IMR-90 (cell line): ENCODE measurements around the gene POLR1H.

Experiments used
- CEBPB ChIP-seq: IDR thresholded peaks from 2 replicates; pipeline ENCODE4 v1.6.1; 2012; ENCODE audit warnings: low read depth, low read length, improper control_type of control experiment
- CTCF ChIP-seq: conservative IDR thresholded peaks from 2 replicates; pipeline ENCODE4 v1.5.1; 2012; ENCODE audit warnings: mild to moderate bottlenecking, low read depth, low read length, improper control_type of control experiment
- ELK1 ChIP-seq: fragments of 150-350 bp; IDR thresholded peaks from 2 replicates; pipeline ENCODE4 v1.6.1; 2016; ENCODE audit warnings: low read depth, mild to moderate bottlenecking, low read length, moderate library complexity, borderline replicate concordance
- MAFK ChIP-seq: IDR thresholded peaks from 2 replicates; pipeline ENCODE4 v1.6.1; 2012; ENCODE audit warnings: low read depth, low read length, improper control_type of control experiment
- MAZ ChIP-seq: IDR thresholded peaks from 2 replicates; pipeline ENCODE4 v1.6.1; 2012; ENCODE audit warnings: low read depth, mild to moderate bottlenecking, low read length, improper control_type of control experiment, moderate library complexity, borderline replicate concordance
- MXI1 ChIP-seq: IDR thresholded peaks from 2 replicates; pipeline ENCODE4 v1.6.1; 2012; ENCODE audit warnings: low read depth, mild to moderate bottlenecking, low read length, moderate library complexity, borderline replicate concordance
- NFE2L2 ChIP-seq: fragments of 150-350 bp; IDR thresholded peaks from 2 replicates; pipeline ENCODE4 v1.6.1; 2016; ENCODE audit warnings: low read depth, mild to moderate bottlenecking, low read length
- POLR2A ChIP-seq: IDR thresholded peaks from 2 replicates; pipeline ENCODE4 v1.6.1; 2012; ENCODE audit warnings: mild to moderate bottlenecking, low read depth, low read length
- RAD21 ChIP-seq: IDR thresholded peaks from 2 replicates; pipeline ENCODE4 v1.6.1; 2012; ENCODE audit warnings: low read length, improper control_type of control experiment
- RCOR1 ChIP-seq: IDR thresholded peaks from 2 replicates; pipeline ENCODE4 v1.6.1; 2012; ENCODE audit warnings: mild to moderate bottlenecking, low read length, improper control_type of control experiment; ENCODE audit not compliant: insufficient replicate concordance
- RFX5 ChIP-seq: IDR thresholded peaks from 2 replicates; pipeline ENCODE4 v1.8.0; 2012; ENCODE audit warnings: low read depth, mild to moderate bottlenecking, low read length, moderate library complexity
- USF2 ChIP-seq: fragments of 150-350 bp; IDR thresholded peaks from 2 replicates; pipeline ENCODE4 v1.6.1; 2017; ENCODE audit warnings: mild to moderate bottlenecking, antibody characterized with exemption, low read length, low read depth

GRCh38 chr6:30100585-30101443 is 39.7 kb downstream of the POLR1H start:
- TF ChIP-seq CTCF (no peak), MXI1 (no peak; the same call in 1 of the 2 replicates), MAZ (no peak), ELK1 (no peak), USF2 (no peak), RCOR1 (no peak), POLR2A (no peak), CEBPB (no peak), RAD21 (no peak), MAFK (no peak), NFE2L2 (no peak), RFX5 (no peak)
